Fibroblast of villous mesenchyme (primary cell): ENCODE measurements around the gene POLD2. TPM values are rescaled to one million over a fixed set of nuclear protein-coding genes. Genes with fewer than 3 reads are reported as not detected.

Source experiments
- DNase-seq: peaks from one replicate; pipeline ENCODE4 v3.0.0-alpha.2; 2010; ENCODE audit warnings: low read depth
- H3K4me3 ChIP-seq: 2 replicates; pipeline ENCODE4 v1.5.1; 2011; ENCODE audit warnings: low read depth, mild to moderate bottlenecking, low read length
- total RNA-seq: library from RNA; depleted of rRNA; stranded (reverse); fragments of >200 nt; gene quantifications from 2 replicates; pipeline ENCODE4 v1.2.3, GENCODE V29; 2012
- TF ChIP-seq, protein P1 (sequence below): IDR thresholded peaks from 2 replicates; pipeline ENCODE4 v1.5.1; 2012; ENCODE audit warnings: low read depth, mild to moderate bottlenecking, low read length; ENCODE audit not compliant: insufficient read depth

Gene POLD2
- total RNA-seq, 1 donor, result 101 TPM

DNA sequence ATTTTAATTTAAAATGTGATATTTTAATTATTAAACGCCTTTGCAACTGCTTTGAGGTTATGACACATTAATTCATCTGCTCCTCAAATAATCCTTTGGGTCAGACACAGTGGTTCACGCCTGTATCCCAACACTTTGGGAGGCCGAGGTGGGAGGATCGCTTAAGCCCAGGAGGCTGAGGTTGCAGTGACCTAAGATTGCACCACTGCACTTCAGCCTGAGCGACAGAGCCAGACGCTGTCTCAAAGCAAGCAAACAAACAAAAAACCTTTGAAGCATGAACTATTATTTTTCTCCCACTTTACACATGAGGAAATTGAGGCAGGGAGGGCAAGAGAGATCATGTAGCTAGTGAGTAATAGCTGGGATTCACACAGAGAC lies 1.5 kb upstream of the POLD2 start:
- no peak for DNase-seq
- H3K4me3 ChIP-seq, result no peak overlapping the region
- TF ChIP-seq, protein P1, sequence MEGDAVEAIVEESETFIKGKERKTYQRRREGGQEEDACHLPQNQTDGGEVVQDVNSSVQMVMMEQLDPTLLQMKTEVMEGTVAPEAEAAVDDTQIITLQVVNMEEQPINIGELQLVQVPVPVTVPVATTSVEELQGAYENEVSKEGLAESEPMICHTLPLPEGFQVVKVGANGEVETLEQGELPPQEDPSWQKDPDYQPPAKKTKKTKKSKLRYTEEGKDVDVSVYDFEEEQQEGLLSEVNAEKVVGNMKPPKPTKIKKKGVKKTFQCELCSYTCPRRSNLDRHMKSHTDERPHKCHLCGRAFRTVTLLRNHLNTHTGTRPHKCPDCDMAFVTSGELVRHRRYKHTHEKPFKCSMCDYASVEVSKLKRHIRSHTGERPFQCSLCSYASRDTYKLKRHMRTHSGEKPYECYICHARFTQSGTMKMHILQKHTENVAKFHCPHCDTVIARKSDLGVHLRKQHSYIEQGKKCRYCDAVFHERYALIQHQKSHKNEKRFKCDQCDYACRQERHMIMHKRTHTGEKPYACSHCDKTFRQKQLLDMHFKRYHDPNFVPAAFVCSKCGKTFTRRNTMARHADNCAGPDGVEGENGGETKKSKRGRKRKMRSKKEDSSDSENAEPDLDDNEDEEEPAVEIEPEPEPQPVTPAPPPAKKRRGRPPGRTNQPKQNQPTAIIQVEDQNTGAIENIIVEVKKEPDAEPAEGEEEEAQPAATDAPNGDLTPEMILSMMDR, result no peak

GRCh38 chr7:44122529-44122928 lies 819 bp downstream of the POLD2 start:
- H3K4me3 ChIP-seq, result peak overlapping the region; percentile 78
- TF ChIP-seq, protein P1, result no peak
- no peak for DNase-seq

DNA sequence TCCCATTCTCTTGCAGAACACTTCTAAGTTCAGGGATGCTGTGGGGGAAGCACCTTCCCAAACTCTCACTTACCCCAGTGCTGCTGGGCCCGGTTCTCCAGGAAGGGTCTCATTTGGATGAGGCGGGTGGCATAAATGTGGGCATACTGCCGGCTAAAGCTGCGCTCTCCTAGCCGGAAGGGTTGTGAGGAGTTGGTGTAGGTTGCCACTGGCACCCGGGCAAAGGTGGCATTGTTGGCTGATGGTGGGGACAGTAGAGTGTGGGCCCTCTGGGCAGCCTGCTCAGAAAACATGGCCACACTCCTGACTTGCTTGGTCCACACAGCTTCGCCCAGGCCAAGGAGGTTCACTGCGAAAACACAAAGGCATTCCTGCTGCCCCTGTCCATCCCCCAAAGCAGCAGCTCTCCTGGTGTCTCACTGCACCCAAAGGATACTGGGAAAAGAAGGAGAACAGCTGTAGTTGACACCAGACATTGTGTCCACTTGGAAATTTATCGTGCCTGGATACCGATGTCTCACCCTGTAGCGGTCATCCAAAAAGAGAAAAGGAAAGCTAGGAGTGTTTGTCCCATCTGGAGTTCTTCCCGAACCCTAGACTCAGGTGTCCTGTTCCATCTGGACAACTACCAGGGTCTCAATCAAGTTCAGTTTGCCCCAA lies 1.5 kb downstream of the POLD2 start:
- no peak for DNase-seq
- TF ChIP-seq, protein P1, result no peak
- no peak overlapping the region for H3K4me3 ChIP-seq

DNA sequence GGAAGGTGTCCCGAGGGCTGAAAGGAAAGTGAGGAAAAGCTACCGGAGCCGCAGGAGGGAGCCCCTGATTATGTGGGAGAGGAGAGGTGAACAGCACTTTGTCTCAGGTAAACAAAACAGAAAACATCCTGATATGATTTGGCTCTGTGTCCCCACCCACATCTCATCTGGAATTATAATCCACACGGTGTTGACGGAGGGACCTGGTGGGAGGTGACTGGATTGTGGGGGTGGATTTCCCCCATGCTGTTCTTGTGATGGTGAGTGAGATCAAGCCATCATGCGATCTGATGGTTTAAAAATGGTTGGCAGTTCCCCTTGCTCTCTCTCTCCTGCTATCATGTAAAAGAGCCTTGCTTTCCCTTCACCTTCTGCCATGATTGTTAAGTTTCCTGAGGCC lies 3.0 kb downstream of the POLD2 start:
- H3K4me3 ChIP-seq, result no peak overlapping the region
- TF ChIP-seq, protein P1, result no peak
- no peak for DNase-seq

GRCh38 chr7:44119829-44120380 lies 3.4 kb downstream of the POLD2 start:
- no peak overlapping the region for H3K4me3 ChIP-seq
- TF ChIP-seq, protein P1, result no peak
- no peak for DNase-seq

DNA sequence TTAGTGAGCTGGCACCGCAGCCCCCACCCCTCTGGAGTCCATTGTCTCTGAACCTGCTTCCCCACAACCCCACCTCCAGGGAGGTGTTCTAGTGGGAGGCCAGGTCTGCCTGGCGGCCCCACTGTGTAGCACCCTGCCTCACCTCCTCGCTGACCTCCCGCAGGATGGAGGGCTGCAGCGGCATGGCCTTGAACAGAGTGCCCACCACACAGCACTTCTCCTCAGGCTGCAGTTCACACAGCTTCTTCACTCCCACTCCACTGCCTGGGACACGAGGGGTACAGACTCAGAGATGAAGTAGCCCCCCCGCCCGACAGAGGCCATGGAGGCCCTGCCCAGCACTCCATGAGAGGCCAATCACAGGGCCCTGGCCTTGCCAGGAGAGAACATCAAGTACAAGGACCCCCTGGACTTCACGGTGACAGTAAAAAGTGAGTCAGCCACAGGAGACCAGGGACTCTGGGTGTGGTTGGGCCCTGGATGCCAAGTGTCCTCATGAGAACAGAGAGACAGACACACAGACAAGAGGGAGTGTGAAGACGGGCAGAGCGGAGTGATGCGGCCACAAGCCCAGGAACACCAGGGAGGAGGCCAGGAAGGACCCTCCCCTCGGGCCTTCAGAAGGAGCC lies 5.4 kb downstream of the POLD2 start:
- TF ChIP-seq, protein P1, result no peak
- DNase-seq, result no peak
- no peak overlapping the region for H3K4me3 ChIP-seq
